Measurements from ENCODE around the gene RNF8. TPM values are rescaled to one million over a fixed set of nuclear protein-coding genes. Genes with fewer than 3 reads are reported as not detected.

The RNF8 gene
- total and polyA plus RNA-seq, 2 donors (not counting 3 experiments of a cell fraction or from before 2014, with no cell fraction given), result 16.6 to 27.3 TPM

GRCh38 chr6:37343248-37343647 is 10.5 kb upstream of the RNF8 start:
- no peak overlapping the region for H2AFZ ChIP-seq (ENCODE audit: low read depth, low read length)
- intact Hi-C loops (cut with micrococcal nuclease), result no loop called here
- H3K27ac ChIP-seq (ENCODE audit: insufficient read depth, low read depth, low read length), result no peak overlapping the region
- dilution Hi-C loops (cut with MboI; ENCODE audit: extremely low pct_ligation_motif_present, low sequenced_read_pairs), result no loop called here
- H3K79me2 ChIP-seq (ENCODE audit: control insufficient read depth, insufficient read depth, low read length), result no peaks in the 10 kb centered on the region
- H4K20me1 ChIP-seq (replicated peaks; ENCODE audit: control insufficient read depth, extremely low read depth, insufficient read depth, low read length), result no peaks in the 10 kb centered on the region
- ChIA-PET POLR2A (no interaction called here), CTCF (interaction anchor here (0.9 to 2.6 kb wide), 2 partner anchors 18 to 20 kb away, joined by 3 to 10 read pairs; no protein-coding TSS in a partner anchor)
- no peaks in the 10 kb centered on the region for H3K36me3 ChIP-seq (ENCODE audit: control insufficient read depth in 2 of 2, extremely low read depth in 1 of 2, insufficient read depth in 2 of 2, low read length in 2 of 2)
- H3K9me3 ChIP-seq (replicated peaks; ENCODE audit: control insufficient read depth, insufficient read depth, low read length), result no peaks in the 10 kb centered on the region
- H3K4me1 ChIP-seq (ENCODE audit: control insufficient read depth, extremely low read depth, insufficient read depth, low read length), result no peaks in the 10 kb centered on the region
- no peak overlapping the region for H3K9ac ChIP-seq (replicated peaks; ENCODE audit: extremely low read depth, insufficient read depth, low read length)
- TF ChIP-seq GATA2 (IDR thresholded peaks at IDR 0.05; ENCODE audit: insufficient read depth, insufficient read length, low read depth, low read length) (no peak), MYC (IDR thresholded peaks at IDR 0.05; ENCODE audit: low read depth, low read length) (no peak), MAX (IDR thresholded peaks at IDR 0.05; ENCODE audit: insufficient read depth, insufficient read length) (no peak), EZH2 (IDR thresholded peaks at IDR 0.05; ENCODE audit: borderline replicate concordance, low read depth, low read length, severe bottlenecking) (no peak), FOS (IDR thresholded peaks at IDR 0.05; ENCODE audit: borderline replicate concordance, insufficient read depth, low read length) (no peak), POLR2A (IDR thresholded peaks at IDR 0.05; ENCODE audit: low read depth, low read length) (no peak), CTCF (IDR thresholded peaks at IDR 0.05; ENCODE audit: extremely low read depth in 1 of 2, insufficient read depth in 1 of 2, low read depth in 1 of 2, low read length in 2 of 2) (no peak), JUN (IDR thresholded peaks at IDR 0.05; ENCODE audit: borderline replicate concordance, insufficient read depth, insufficient read length, low read depth) (no peak), POLR2AphosphoS5 (IDR thresholded peaks at IDR 0.05; ENCODE audit: insufficient read depth, low read depth, low read length) (no peak)
- no peaks in the 10 kb centered on the region for H3K9me1 ChIP-seq (replicated peaks; ENCODE audit: control insufficient read depth, extremely low read depth, insufficient read depth, low read length)
- H3K27me3 ChIP-seq (ENCODE audit: control insufficient read depth in 2 of 2, insufficient read depth in 2 of 2, low read length in 2 of 2), result peaks cover 2 to 17% of the 10 kb centered on the region in 2 experiments
- H3K4me2 ChIP-seq (ENCODE audit: insufficient read depth, low read length), result no peak overlapping the region
- FAIRE-seq (no peak), DNase-seq (ENCODE audit: low read depth, low spot score) (no peak)
- BruUV-seq (replicated peaks), result no TSS peak
- H3K4me3 ChIP-seq (replicated peaks in 1 of 3; ENCODE audit: insufficient read depth in 1 of 3, low read depth in 1 of 3, low read length in 3 of 3), result no peak overlapping the region
